C4-2B (cell line): ENCODE data around the gene HCN1.

Experiments used
- CTCF ChIP-seq: fragments of 450-650 bp; conservative IDR thresholded peaks from 2 replicates; pipeline ENCODE4 v1.5.1; 2017; ENCODE audit warnings: mild to moderate bottlenecking
- ZFX ChIP-seq: fragments of 450-650 bp; IDR thresholded peaks from 2 replicates; pipeline ENCODE4 v1.6.1; 2017

- no peak for TF ChIP-seq CTCF
- no peak for TF ChIP-seq ZFX
Measured at GRCh38 chr5:45382583-45382982, 313.6 kb downstream of the HCN1 start.
